Hepatocyte (in vitro differentiated cells): ENCODE data around the gene SYS1.

Experiments used
- CTCF ChIP-seq: fragments of 200-600 bp; sonication (generic); IDR thresholded peaks from 2 replicates; pipeline ENCODE4 v1.5.1; 2016; ENCODE audit warnings: antibody characterized with exemption, mild to moderate bottlenecking; ENCODE audit not compliant: poor library complexity
- EZH2 ChIP-seq: fragments of 200-600 bp; sonication (generic); IDR thresholded peaks from 2 replicates; pipeline ENCODE4 v1.6.1; 2016; ENCODE audit warnings: antibody characterized with exemption, mild to moderate bottlenecking, borderline replicate concordance

- TF ChIP-seq CTCF (no peak), EZH2 (peak; percentile 40)
These were observed 43.5 kb downstream of the SYS1 start for GRCh38 chr20:45406260-45407066.
